Glutamatergic neuron (in vitro differentiated cells): Measurements from ENCODE around the gene P3H2. TPM values are rescaled to one million over a fixed set of nuclear protein-coding genes. Genes with fewer than 3 reads are reported as not detected.

Experiments used
- DNase-seq: peaks from one replicate; pipeline ENCODE4 v3.0.0; 2022
- H3K27ac Mint-ChIP-seq: one replicate; pipeline ENCODE4 v1.8.0; 2020; ENCODE audit warnings: mild to moderate bottlenecking, mixed read lengths, inconsistent platforms; ENCODE audit not compliant: unreplicated experiment
- H3K27me3 Mint-ChIP-seq: one replicate; pipeline ENCODE4 v1.8.0; 2020; ENCODE audit warnings: mild to moderate bottlenecking, moderate library complexity, mixed read lengths, inconsistent platforms; ENCODE audit not compliant: unreplicated experiment
- H3K36me3 Mint-ChIP-seq: one replicate; pipeline ENCODE4 v1.8.0; 2020; ENCODE audit warnings: mild to moderate bottlenecking, mixed read lengths, inconsistent platforms; ENCODE audit not compliant: unreplicated experiment
- H3K4me1 Mint-ChIP-seq: one replicate; pipeline ENCODE4 v1.8.0; 2020; ENCODE audit warnings: mild to moderate bottlenecking, low read depth, mixed read lengths, inconsistent platforms; ENCODE audit not compliant: unreplicated experiment
- H3K4me3 Mint-ChIP-seq: one replicate; pipeline ENCODE4 v1.8.0; 2020; ENCODE audit warnings: mild to moderate bottlenecking, mixed read lengths, inconsistent platforms; ENCODE audit not compliant: unreplicated experiment
- H3K9me3 Mint-ChIP-seq: one replicate; pipeline ENCODE4 v1.8.0; 2020; ENCODE audit warnings: mild to moderate bottlenecking, moderate library complexity, mixed read lengths, inconsistent platforms; ENCODE audit not compliant: unreplicated experiment
- CTCF ChIP-seq: fragments of 200-600 bp; sonication (generic); IDR thresholded peaks from one replicate; pipeline ENCODE4 v1.5.0; 2021; ENCODE audit not compliant: partially characterized antibody, unreplicated experiment
- total RNA-seq: library from RNA; stranded (reverse); fragmentation: NEBNext Ultra II Directional; extraction: Animal tissue kit (Norgen Biotek cat#: 25700); gene quantifications from one replicate; pipeline ENCODE4 v1.2.1, GENCODE V29; 2021; ENCODE audit not compliant: unreplicated experiment

Gene P3H2
- total RNA-seq, 1 donor from 2014 or later = 28.6 TPM

GRCh38 chr3:190027116-190027515 lies 93.6 kb downstream of the P3H2 start:
- Mint-ChIP-seq H3K4me1 (no peaks in the 10 kb centered on the region), H3K27ac (no peak overlapping the region), H3K4me3 (no peak overlapping the region), H3K27me3 (peaks cover 1% of the 10 kb centered on the region), H3K36me3 (no peaks in the 10 kb centered on the region), H3K9me3 (no peaks in the 10 kb centered on the region)
- TF ChIP-seq CTCF = no peak
- no peak for DNase-seq

GRCh38 chr3:190026154-190026553 lies 94.5 kb downstream of the P3H2 start:
- peaks cover 3% of the 10 kb centered on the region for H3K9me3 Mint-ChIP-seq
- no peak overlapping the region for H3K27ac Mint-ChIP-seq
- TF ChIP-seq CTCF = no peak
- H3K36me3 Mint-ChIP-seq = no peaks in the 10 kb centered on the region
- peaks cover 1% of the 10 kb centered on the region for H3K27me3 Mint-ChIP-seq
- H3K4me3 Mint-ChIP-seq = no peak overlapping the region
- H3K4me1 Mint-ChIP-seq = peaks cover 4% of the 10 kb centered on the region
- no peak for DNase-seq

- TF ChIP-seq CTCF = no peak
- peaks cover 6% of the 10 kb centered on the region for H3K4me1 Mint-ChIP-seq
- H3K27ac Mint-ChIP-seq = no peak overlapping the region
- DNase-seq = no peak
- H3K9me3 Mint-ChIP-seq = peaks cover 3% of the 10 kb centered on the region
- H3K36me3 Mint-ChIP-seq = no peaks in the 10 kb centered on the region
- H3K27me3 Mint-ChIP-seq = peaks cover 1% of the 10 kb centered on the region
- H3K4me3 Mint-ChIP-seq = no peak overlapping the region
Measured at GRCh38 chr3:190024912-190025311, 95.8 kb downstream of the P3H2 start.

- Mint-ChIP-seq H3K36me3 (no peaks in the 10 kb centered on the region), H3K4me3 (no peak overlapping the region), H3K27me3 (no peaks in the 10 kb centered on the region), H3K9me3 (peaks cover 3% of the 10 kb centered on the region), H3K27ac (no peak overlapping the region), H3K4me1 (peaks cover 7% of the 10 kb centered on the region)
- no peak for DNase-seq
- no peak for TF ChIP-seq CTCF
Measured at GRCh38 chr3:190019844-190020243, 100.9 kb downstream of the P3H2 start.

GRCh38 chr3:190019006-190019405 lies 101.7 kb downstream of the P3H2 start:
- no peak for TF ChIP-seq CTCF
- Mint-ChIP-seq H3K27ac (no peak overlapping the region), H3K27me3 (no peaks in the 10 kb centered on the region), H3K4me1 (peaks cover 7% of the 10 kb centered on the region), H3K36me3 (no peaks in the 10 kb centered on the region), H3K9me3 (peaks cover 3% of the 10 kb centered on the region), H3K4me3 (no peak overlapping the region)
- DNase-seq = no peak
